GM23248 (cell line): Measurements from ENCODE around the gene RNF224. TPM values are rescaled to one million over a fixed set of nuclear protein-coding genes. Genes with fewer than 3 reads are reported as not detected.

Experiments used
- DNase-seq: peaks from one replicate; pipeline ENCODE4 v3.0.0-alpha.2; 2015
- H2AFZ ChIP-seq: fragments of 200-600 bp; sonication (generic); 2 replicates; pipeline ENCODE4 v1.6.1; 2016; ENCODE audit warnings: antibody characterized with exemption
- H3F3A ChIP-seq: fragments of 200-600 bp; sonication (generic); 2 replicates; pipeline ENCODE4 v1.6.1; 2016; ENCODE audit warnings: mild to moderate bottlenecking, antibody characterized with exemption, mixed run types; ENCODE audit not compliant: insufficient read depth
- H3K27ac ChIP-seq: fragments of 200-600 bp; sonication (generic); 2 replicates; pipeline ENCODE4 v1.5.1; 2016; ENCODE audit warnings: mild to moderate bottlenecking
- H3K27me3 ChIP-seq: fragments of 200-600 bp; sonication (generic); replicated peaks from 2 replicates; pipeline ENCODE4 v1.6.1; 2016; ENCODE audit warnings: mild to moderate bottlenecking; ENCODE audit not compliant: insufficient read depth
- H3K36me3 ChIP-seq: fragments of 200-600 bp; sonication (generic); 2 replicates; pipeline ENCODE4 v1.6.1; 2016; ENCODE audit warnings: low read depth, mild to moderate bottlenecking
- H3K4me1 ChIP-seq: fragments of 200-600 bp; sonication (generic); 2 replicates; pipeline ENCODE4 v1.6.1; 2016; ENCODE audit warnings: mild to moderate bottlenecking; ENCODE audit not compliant: insufficient read depth
- H3K4me2 ChIP-seq: fragments of 200-600 bp; sonication (generic); one replicate; pipeline ENCODE4 v1.6.1; 2016; ENCODE audit warnings: mild to moderate bottlenecking; ENCODE audit not compliant: unreplicated experiment
- H3K4me3 ChIP-seq: fragments of 200-600 bp; sonication (generic); 2 replicates; pipeline ENCODE4 v1.5.1; 2016; ENCODE audit warnings: mild to moderate bottlenecking
- H3K79me2 ChIP-seq: fragments of 200-600 bp; sonication (generic); 2 replicates; pipeline ENCODE4 v1.6.1; 2016; ENCODE audit warnings: mild to moderate bottlenecking; ENCODE audit not compliant: insufficient read depth
- H3K9ac ChIP-seq: fragments of 200-600 bp; sonication (generic); 2 replicates; pipeline ENCODE4 v1.6.1; 2016; ENCODE audit warnings: mild to moderate bottlenecking
- H3K9me2 ChIP-seq: fragments of 200-600 bp; sonication (generic); 2 replicates; pipeline ENCODE4 v1.6.1; 2016; ENCODE audit warnings: mixed run types, mild to moderate bottlenecking, moderate library complexity; ENCODE audit not compliant: insufficient read depth
- H3K9me3 ChIP-seq: fragments of 200-600 bp; sonication (generic); one replicate; pipeline ENCODE4 v1.6.1; 2017; ENCODE audit warnings: low read depth
- H4K20me1 ChIP-seq: fragments of 200-600 bp; sonication (generic); 2 replicates; pipeline ENCODE4 v1.6.0; 2016; ENCODE audit not compliant: insufficient read depth
- EZH2 ChIP-seq: fragments of 200-600 bp; sonication (generic); IDR thresholded peaks from 2 replicates; pipeline ENCODE4 v1.6.1; 2018; ENCODE audit warnings: antibody characterized with exemption, mild to moderate bottlenecking; ENCODE audit not compliant: insufficient read depth, poor library complexity, severe bottlenecking
- EZH2phosphoT487 ChIP-seq: fragments of 200-600 bp; sonication (generic); IDR thresholded peaks from 2 replicates; pipeline ENCODE4 v1.6.1; 2018; ENCODE audit warnings: antibody characterized with exemption, moderate library complexity, mild to moderate bottlenecking, low read depth; ENCODE audit not compliant: insufficient read depth
- WGBS, 2 experiments: methylation state at CpG; one replicate each; pipeline ENCODE4 v1.1.6; 2015 to 2017; ENCODE audit warnings: low lambda C conversion rate in 2 of 2, low coverage in 1 of 2; ENCODE audit errors: missing lambda C conversion rate in 2 of 2; 5-methylcytosine and 5-hydroxymethylcytosine counted together
- in situ Hi-C: fragments of 300-500 bp; cut with MboI; formaldehyde crosslinking; loops from 2 replicates; pipeline ENCODE4 v1.15.0; 2020
- polyA plus RNA-seq: library from polyadenylated mRNA; unstranded; fragments of >200 nt; fragmentation: Nextera tagmentation; extraction: Ambion mirVana; gene quantifications from 2 replicates; pipeline ENCODE4 v1.2.1, GENCODE V29; 2016
- total RNA-seq: library from RNA; depleted of rRNA; stranded (reverse); fragments of >200 nt; shearing (Covaris generic); gene quantifications from 2 replicates; pipeline ENCODE4 v1.2.3, GENCODE V29; 2014

Gene RNF224
- total and polyA plus RNA-seq, 2 experiments from 2014 or later, result not detected

DNA sequence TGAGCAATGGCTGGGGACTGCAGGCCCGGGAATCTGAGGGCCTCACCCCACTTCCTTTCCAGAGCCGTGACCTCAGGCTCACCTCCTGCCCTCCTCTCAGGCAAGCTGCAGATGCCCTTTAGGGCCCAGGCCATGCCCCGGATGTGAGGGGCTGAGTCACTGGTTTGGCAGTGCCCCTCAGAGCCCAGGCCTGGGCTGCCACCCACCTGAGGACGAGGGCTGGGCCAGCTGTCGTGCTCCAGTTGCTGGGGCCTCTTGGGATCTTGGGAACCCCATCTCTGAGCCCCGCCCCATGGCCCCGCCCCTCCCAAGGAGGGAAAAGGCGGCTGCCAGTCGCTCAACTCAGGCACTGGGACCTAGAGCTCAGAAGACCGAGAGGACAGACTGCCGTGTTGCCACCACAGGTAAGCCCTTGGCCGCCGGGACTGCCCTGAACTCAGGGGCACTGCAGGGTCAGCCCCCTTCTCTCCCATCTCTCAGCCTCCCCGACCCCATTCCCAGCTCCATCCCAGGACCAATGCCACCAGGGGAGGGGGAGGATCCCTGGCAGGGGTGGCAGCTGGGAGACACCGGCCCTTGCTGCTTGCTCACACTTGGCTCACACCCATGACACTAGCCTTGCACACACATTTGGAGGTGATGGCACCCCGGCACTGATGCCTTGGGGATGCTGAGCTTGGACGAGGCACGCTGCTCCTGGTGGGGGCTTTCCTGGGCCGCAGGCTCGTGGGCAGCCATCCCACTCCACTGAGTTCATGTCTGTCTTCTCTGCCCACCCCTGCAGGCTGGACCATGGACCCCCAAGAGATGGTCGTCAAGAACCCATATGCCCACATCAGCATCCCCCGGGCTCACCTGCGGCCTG is 2.2 kb upstream of the RNF224 start, which contains the start of gene CYSRT1:
TSS of gene CYSRT1 (plus strand) at position 345 of the 865 bp plus-strand sequence. CDS start at position 793, 448 bp downstream.
- no peaks in the 10 kb centered on the region for H3K27me3 ChIP-seq
- 49 to 52% methylated on average over 18 to 21 of the region's 23 CpGs for WGBS, 2 experiments
- in situ Hi-C loops, result no loop called here
- no peaks in the 10 kb centered on the region for H3K9me2 ChIP-seq
- H3K4me1 ChIP-seq, result peaks cover 3% of the 10 kb centered on the region; the same call in 1 of the 2 replicates
- H3K27ac ChIP-seq, result peak within 1 kb of the TSS; percentile 55; the same call in 1 of the 2 replicates
- H3F3A ChIP-seq, result no peaks in the 10 kb centered on the region
- peak within 1 kb of the TSS; percentile 77 for H3K4me2 ChIP-seq
- H3K9ac ChIP-seq, result peak within 1 kb of the TSS; percentile 84
- TF ChIP-seq EZH2phosphoT487, result no peak
- TF ChIP-seq EZH2, result no peak
- no peaks in the 10 kb centered on the region for H4K20me1 ChIP-seq
- peak within 1 kb of the TSS; percentile 79 for H3K4me3 ChIP-seq
- H3K79me2 ChIP-seq, result no peaks in the 10 kb centered on the region
- H2AFZ ChIP-seq, result peak within 1 kb of the TSS; percentile 84
- no peaks in the 10 kb centered on the region for H3K9me3 ChIP-seq
- H3K36me3 ChIP-seq, result no peaks in the 10 kb centered on the region
- peak; percentile 28 for DNase-seq

DNA sequence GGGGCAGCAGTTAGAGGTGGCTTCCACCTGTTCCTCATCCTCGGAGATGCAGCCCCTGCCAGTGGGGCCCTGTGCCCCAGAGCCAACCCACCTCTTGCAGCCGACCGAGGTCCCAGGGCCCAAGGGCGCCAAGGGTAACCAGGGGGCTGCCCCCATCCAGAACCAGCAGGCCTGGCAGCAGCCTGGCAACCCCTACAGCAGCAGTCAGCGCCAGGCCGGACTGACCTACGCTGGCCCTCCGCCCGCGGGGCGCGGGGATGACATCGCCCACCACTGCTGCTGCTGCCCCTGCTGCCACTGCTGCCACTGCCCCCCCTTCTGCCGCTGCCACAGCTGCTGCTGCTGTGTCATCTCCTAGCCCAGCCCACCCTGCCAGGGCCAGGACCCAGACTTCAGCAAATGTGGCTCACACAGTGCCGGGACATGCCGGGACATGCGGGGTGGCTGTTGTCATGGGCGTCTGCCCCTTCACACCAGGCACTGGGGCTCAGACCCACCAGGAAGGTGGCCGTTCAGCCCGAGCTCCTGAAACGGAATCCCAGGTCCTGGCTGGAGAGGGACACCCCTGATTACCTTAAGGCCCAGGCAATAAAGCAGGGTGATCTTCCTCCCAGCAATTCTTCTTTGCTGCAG is 1.5 kb upstream of the RNF224 start:
- Histone ChIP-seq H2AFZ (no peak overlapping the region), H3K27ac (no peak overlapping the region)
- in situ Hi-C loops, result no loop called here

DNA sequence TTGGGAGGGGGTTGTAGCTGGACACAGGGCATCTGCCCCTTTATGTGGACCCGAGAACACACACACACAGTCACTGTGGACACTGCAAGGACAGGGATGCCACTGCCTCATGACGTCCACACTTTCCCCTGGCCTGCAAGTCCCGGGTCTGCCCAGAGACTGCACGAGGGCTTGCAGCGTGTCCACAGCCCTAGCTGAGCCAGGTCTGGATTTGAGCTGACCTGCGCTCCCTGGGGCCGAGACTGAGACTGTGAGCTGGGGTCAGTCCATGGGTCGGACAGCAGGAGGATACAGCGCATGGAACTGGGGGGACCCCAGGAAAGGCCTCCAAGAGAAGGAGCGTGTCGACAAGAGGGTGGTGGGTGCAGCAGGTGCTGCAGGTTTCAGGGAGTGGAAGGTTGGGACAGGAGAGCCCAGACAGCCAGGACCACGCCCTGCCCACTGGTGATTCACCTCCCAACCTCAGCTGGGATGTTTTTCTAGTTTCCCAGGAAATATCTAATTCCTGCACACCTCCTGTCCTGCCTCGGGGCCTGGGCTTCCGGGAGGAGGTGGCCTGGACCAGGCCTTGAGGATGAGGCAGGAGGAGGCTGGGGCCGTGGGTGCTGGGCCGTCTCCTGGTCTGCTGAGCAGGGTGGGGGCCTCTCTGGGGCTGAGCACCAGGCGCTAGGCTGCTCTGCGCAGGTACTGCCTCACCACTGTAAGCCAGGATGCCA is 806 bp upstream of the RNF224 start:
- Histone ChIP-seq H3K36me3 (no peaks in the 10 kb centered on the region), H3K27ac (no peak overlapping the region), H3K27me3 (no peaks in the 10 kb centered on the region), H3K4me3 (no peak overlapping the region), H3K9me2 (no peaks in the 10 kb centered on the region), H3K4me1 (peaks cover 3% of the 10 kb centered on the region; the same call in 1 of the 2 replicates), H4K20me1 (no peaks in the 10 kb centered on the region), H3K4me2 (no peak overlapping the region), H2AFZ (no peak overlapping the region), H3K79me2 (no peaks in the 10 kb centered on the region), H3K9me3 (no peaks in the 10 kb centered on the region), H3F3A (no peaks in the 10 kb centered on the region), H3K9ac (peak overlapping the region; percentile 41; the same call in 1 of the 2 replicates)
- peak; percentile 46 for DNase-seq
- no peak for TF ChIP-seq EZH2
- TF ChIP-seq EZH2phosphoT487, result no peak
- in situ Hi-C loops, result no loop called here
- WGBS, 2 experiments, result 67 to 70% methylated on average over 17 to 18 of the region's 18 CpGs

More for the DNA sequence above, 1.5 kb upstream of the RNF224 start:
- Histone ChIP-seq H3K9ac (no peak overlapping the region), H3K4me1 (peaks cover 3% of the 10 kb centered on the region; the same call in 1 of the 2 replicates), H3K79me2 (no peaks in the 10 kb centered on the region), H3K36me3 (no peaks in the 10 kb centered on the region), H3K27me3 (no peaks in the 10 kb centered on the region), H3F3A (no peaks in the 10 kb centered on the region), H4K20me1 (no peaks in the 10 kb centered on the region), H3K9me2 (no peaks in the 10 kb centered on the region), H3K9me3 (no peaks in the 10 kb centered on the region), H3K4me2 (no peak overlapping the region), H3K4me3 (no peak overlapping the region)
- WGBS, 2 experiments, result 75 to 76% methylated on average over 19 to 21 of the region's 21 CpGs
- no peak for DNase-seq
- TF ChIP-seq EZH2 (no peak), EZH2phosphoT487 (no peak)
